H1 (cell line): ENCODE data around the gene SIN3B. TPM values are rescaled to one million over a fixed set of nuclear protein-coding genes. Genes with fewer than 3 reads are reported as not detected.

ENCODE experiments used
- BRCA1 ChIP-seq: IDR thresholded peaks from 2 replicates; pipeline ENCODE4 v1.6.1; 2012; ENCODE audit warnings: low read depth, low read length, improper control_type of control experiment
- polyA plus RNA-seq, 7 experiments: library from polyadenylated mRNA; depleted of rRNA in 3 of 7; stranded (reverse) in 5 of 7; unstranded in 2 of 7; fragments of >200 nt in 5 of 7; fragments of 200-250 nt in 2 of 7; gene quantifications; 1 replicate in 5 of 7; 2 replicates in 1 of 7; 4 replicates in 1 of 7; pipeline versions ENCODE4 v1.2.1 to v1.2.3, GENCODE V29; 2011 to 2013; ENCODE audit warnings: missing spikeins in 2 of 7, mixed read lengths in 2 of 7
- total RNA-seq: library from RNA; stranded (reverse); fragmentation: NEBNext Ultra II Directional; extraction: Animal tissue kit (Norgen Biotek cat#: 25700); gene quantifications from 2 replicates; pipeline ENCODE4 v1.2.1, GENCODE V29; 2021
- TF ChIP-seq, protein P1 (sequence below): fragments of 300-600 bp; sonication (generic); IDR thresholded peaks from 2 replicates; pipeline ENCODE4 v1.7.1; 2012; ENCODE audit warnings: low read length, moderate library complexity, mild to moderate bottlenecking, inconsistent platforms; ENCODE audit not compliant: insufficient replicate concordance

SIN3B gene
- total and polyA plus RNA-seq, 2 of the 8 experiments (the other 6 are each of a cell fraction or from before 2014, with no cell fraction given) = 29.5 to 71.1 TPM

- TF ChIP-seq, protein P1, sequence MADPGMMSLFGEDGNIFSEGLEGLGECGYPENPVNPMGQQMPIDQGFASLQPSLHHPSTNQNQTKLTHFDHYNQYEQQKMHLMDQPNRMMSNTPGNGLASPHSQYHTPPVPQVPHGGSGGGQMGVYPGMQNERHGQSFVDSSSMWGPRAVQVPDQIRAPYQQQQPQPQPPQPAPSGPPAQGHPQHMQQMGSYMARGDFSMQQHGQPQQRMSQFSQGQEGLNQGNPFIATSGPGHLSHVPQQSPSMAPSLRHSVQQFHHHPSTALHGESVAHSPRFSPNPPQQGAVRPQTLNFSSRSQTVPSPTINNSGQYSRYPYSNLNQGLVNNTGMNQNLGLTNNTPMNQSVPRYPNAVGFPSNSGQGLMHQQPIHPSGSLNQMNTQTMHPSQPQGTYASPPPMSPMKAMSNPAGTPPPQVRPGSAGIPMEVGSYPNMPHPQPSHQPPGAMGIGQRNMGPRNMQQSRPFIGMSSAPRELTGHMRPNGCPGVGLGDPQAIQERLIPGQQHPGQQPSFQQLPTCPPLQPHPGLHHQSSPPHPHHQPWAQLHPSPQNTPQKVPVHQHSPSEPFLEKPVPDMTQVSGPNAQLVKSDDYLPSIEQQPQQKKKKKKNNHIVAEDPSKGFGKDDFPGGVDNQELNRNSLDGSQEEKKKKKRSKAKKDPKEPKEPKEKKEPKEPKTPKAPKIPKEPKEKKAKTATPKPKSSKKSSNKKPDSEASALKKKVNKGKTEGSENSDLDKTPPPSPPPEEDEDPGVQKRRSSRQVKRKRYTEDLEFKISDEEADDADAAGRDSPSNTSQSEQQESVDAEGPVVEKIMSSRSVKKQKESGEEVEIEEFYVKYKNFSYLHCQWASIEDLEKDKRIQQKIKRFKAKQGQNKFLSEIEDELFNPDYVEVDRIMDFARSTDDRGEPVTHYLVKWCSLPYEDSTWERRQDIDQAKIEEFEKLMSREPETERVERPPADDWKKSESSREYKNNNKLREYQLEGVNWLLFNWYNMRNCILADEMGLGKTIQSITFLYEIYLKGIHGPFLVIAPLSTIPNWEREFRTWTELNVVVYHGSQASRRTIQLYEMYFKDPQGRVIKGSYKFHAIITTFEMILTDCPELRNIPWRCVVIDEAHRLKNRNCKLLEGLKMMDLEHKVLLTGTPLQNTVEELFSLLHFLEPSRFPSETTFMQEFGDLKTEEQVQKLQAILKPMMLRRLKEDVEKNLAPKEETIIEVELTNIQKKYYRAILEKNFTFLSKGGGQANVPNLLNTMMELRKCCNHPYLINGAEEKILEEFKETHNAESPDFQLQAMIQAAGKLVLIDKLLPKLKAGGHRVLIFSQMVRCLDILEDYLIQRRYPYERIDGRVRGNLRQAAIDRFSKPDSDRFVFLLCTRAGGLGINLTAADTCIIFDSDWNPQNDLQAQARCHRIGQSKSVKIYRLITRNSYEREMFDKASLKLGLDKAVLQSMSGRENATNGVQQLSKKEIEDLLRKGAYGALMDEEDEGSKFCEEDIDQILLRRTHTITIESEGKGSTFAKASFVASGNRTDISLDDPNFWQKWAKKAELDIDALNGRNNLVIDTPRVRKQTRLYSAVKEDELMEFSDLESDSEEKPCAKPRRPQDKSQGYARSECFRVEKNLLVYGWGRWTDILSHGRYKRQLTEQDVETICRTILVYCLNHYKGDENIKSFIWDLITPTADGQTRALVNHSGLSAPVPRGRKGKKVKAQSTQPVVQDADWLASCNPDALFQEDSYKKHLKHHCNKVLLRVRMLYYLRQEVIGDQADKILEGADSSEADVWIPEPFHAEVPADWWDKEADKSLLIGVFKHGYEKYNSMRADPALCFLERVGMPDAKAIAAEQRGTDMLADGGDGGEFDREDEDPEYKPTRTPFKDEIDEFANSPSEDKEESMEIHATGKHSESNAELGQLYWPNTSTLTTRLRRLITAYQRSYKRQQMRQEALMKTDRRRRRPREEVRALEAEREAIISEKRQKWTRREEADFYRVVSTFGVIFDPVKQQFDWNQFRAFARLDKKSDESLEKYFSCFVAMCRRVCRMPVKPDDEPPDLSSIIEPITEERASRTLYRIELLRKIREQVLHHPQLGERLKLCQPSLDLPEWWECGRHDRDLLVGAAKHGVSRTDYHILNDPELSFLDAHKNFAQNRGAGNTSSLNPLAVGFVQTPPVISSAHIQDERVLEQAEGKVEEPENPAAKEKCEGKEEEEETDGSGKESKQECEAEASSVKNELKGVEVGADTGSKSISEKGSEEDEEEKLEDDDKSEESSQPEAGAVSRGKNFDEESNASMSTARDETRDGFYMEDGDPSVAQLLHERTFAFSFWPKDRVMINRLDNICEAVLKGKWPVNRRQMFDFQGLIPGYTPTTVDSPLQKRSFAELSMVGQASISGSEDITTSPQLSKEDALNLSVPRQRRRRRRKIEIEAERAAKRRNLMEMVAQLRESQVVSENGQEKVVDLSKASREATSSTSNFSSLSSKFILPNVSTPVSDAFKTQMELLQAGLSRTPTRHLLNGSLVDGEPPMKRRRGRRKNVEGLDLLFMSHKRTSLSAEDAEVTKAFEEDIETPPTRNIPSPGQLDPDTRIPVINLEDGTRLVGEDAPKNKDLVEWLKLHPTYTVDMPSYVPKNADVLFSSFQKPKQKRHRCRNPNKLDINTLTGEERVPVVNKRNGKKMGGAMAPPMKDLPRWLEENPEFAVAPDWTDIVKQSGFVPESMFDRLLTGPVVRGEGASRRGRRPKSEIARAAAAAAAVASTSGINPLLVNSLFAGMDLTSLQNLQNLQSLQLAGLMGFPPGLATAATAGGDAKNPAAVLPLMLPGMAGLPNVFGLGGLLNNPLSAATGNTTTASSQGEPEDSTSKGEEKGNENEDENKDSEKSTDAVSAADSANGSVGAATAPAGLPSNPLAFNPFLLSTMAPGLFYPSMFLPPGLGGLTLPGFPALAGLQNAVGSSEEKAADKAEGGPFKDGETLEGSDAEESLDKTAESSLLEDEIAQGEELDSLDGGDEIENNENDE = no peak
- no peak for TF ChIP-seq BRCA1
Observed at GRCh38 chr19:16919496-16919895, 90.3 kb downstream of the SIN3B start (continued).
